Left lung (tissue), 10 donors: ENCODE measurements around the gene LDB3. TPM values are rescaled to one million over a fixed set of nuclear protein-coding genes. Genes with fewer than 3 reads are reported as not detected.

Source experiments
- ATAC-seq: fragments of 200-7000 bp; cut with Tn5 transposase; one replicate; pipeline ENCODE4 v1.9.1; 2020; ENCODE audit warnings: moderate library complexity
- DNase-seq, 4 donors: peaks; one replicate each; pipeline ENCODE4 v3.0.0-alpha.2; 2013 to 2020
- H3K27ac ChIP-seq, 2 donors: fragments of 200-600 bp; sonication (generic) in 1 of 2; one replicate each; pipeline versions ENCODE4 v1.5.0 to v1.8.0; 2020 to 2021
- H3K27me3 ChIP-seq, 2 donors: fragments of 200-600 bp; sonication (generic) in 1 of 2; one replicate each; pipeline versions ENCODE4 v1.5.0 to v1.8.0; 2020 to 2021
- H3K36me3 ChIP-seq, 2 donors: fragments of 200-600 bp; sonication (generic) in 1 of 2; one replicate each; pipeline versions ENCODE4 v1.5.0 to v1.8.0; 2020 to 2021
- H3K4me1 ChIP-seq, 2 donors: fragments of 200-600 bp; one replicate each; pipeline ENCODE4 v1.8.0; 2021
- H3K4me3 ChIP-seq, 2 donors: fragments of 200-600 bp; sonication (generic) in 1 of 2; one replicate each; pipeline versions ENCODE4 v1.5.0 to v1.8.0; 2020 to 2021; ENCODE audit warnings: mild to moderate bottlenecking in 1 of 2
- H3K9me3 ChIP-seq, 2 donors: fragments of 200-600 bp; sonication (generic) in 1 of 2; one replicate each; pipeline versions ENCODE4 v1.5.0 to v1.8.0; 2020 to 2021
- CTCF ChIP-seq, 2 donors: fragments of 200-600 bp; sonication (generic) in 1 of 2; IDR thresholded peaks; one replicate each; pipeline versions ENCODE4 v1.5.0 to v1.8.0; 2021; ENCODE audit warnings: antibody characterized with exemption in 2 of 2
- intact Hi-C, 2 donors: fragments of 100-400 bp; cut with DNase I; formaldehyde crosslinking; loops; one replicate each; pipeline versions ENCODE4 v1.11.2 to v1.14.2; 2022
- polyA plus RNA-seq, 6 donors: library from polyadenylated mRNA; unstranded; fragments of 120-200 nt; gene quantifications; one replicate each; pipeline ENCODE4 v1.2.1, GENCODE V29; 2013; ENCODE audit not compliant: insufficient read length in 6 of 6
- total RNA-seq, 2 donors: library from RNA; stranded (reverse); fragmentation: NEBNext Ultra II Directional; extraction: Animal tissue kit (Norgen Biotek cat#: 25700); gene quantifications; one replicate each; pipeline ENCODE4 v1.2.1, GENCODE V29; 2021
- donor health status: DM: no; HTN: yes; CAD: no.
- donor health status: DM: no; HTN: no; CAD: no.

The LDB3 gene
- total and polyA plus RNA-seq, 8 donors = 1.1 to 2.7 (median 1.3) TPM

GRCh38 chr10:86758189-86759072 lies 90.1 kb downstream of the LDB3 start:
- TF ChIP-seq CTCF (IDR thresholded peaks at IDR 0.05) = no peak
- H3K4me3 ChIP-seq = peak overlapping the region; percentile 64 to 69
- peaks cover 14 to 15% of the 10 kb centered on the region in 2 donors for H3K4me1 ChIP-seq
- ATAC-seq (no peak), DNase-seq (peak in 1 of 4 donors; percentile 22)
- H3K27me3 ChIP-seq = peaks cover 19 to 96% of the 10 kb centered on the region in 2 donors
- no peaks in the 10 kb centered on the region for H3K9me3 ChIP-seq
- intact Hi-C loops = no loop called here
- H3K36me3 ChIP-seq = no peaks in the 10 kb centered on the region
- peak overlapping the region; percentile 81 to 94 for H3K27ac ChIP-seq

- H3K4me3 ChIP-seq = peak overlapping the region; percentile 64 to 69
- no peaks in the 10 kb centered on the region for H3K9me3 ChIP-seq
- H3K36me3 ChIP-seq = no peaks in the 10 kb centered on the region
- TF ChIP-seq CTCF (IDR thresholded peaks at IDR 0.05) = no peak
- ATAC-seq = no peak
- intact Hi-C loops = no loop called here
- no peak for DNase-seq
- peak overlapping the region in 1 of 2 donors; percentile 27 for H3K27ac ChIP-seq
- peaks cover 14 to 15% of the 10 kb centered on the region in 2 donors for H3K4me1 ChIP-seq
- H3K27me3 ChIP-seq = peaks cover 19 to 93% of the 10 kb centered on the region in 2 donors
Measured at GRCh38 chr10:86759073-86759672, 90.9 kb downstream of the LDB3 start.

GRCh38 chr10:86763404-86763803 lies 95.1 kb downstream of the LDB3 start:
- TF ChIP-seq CTCF (IDR thresholded peaks at IDR 0.05) = no peak
- intact Hi-C loops = no loop called here
- no peaks in the 10 kb centered on the region for H3K9me3 ChIP-seq
- no peak for ATAC-seq
- H3K4me1 ChIP-seq = peaks cover 6 to 7% of the 10 kb centered on the region in 2 donors
- DNase-seq = no peak
- H3K4me3 ChIP-seq = no peak overlapping the region
- H3K27ac ChIP-seq = no peak overlapping the region
- H3K27me3 ChIP-seq = peaks cover 16 to 75% of the 10 kb centered on the region in 2 donors
- H3K36me3 ChIP-seq = no peaks in the 10 kb centered on the region

- no peaks in the 10 kb centered on the region for H3K9me3 ChIP-seq
- ATAC-seq (peak; percentile 23), DNase-seq (no peak)
- H3K4me3 ChIP-seq = no peak overlapping the region
- intact Hi-C loops = no loop called here
- peaks cover 2 to 63% of the 10 kb centered on the region in 2 donors for H3K27me3 ChIP-seq
- no peaks in the 10 kb centered on the region for H3K36me3 ChIP-seq
- no peak for TF ChIP-seq CTCF (IDR thresholded peaks at IDR 0.05)
- H3K4me1 ChIP-seq = peaks cover 0 to 6% of the 10 kb centered on the region in 2 donors
- no peak overlapping the region for H3K27ac ChIP-seq
Measured at GRCh38 chr10:86765548-86765947, 97.2 kb downstream of the LDB3 start.

DNA sequence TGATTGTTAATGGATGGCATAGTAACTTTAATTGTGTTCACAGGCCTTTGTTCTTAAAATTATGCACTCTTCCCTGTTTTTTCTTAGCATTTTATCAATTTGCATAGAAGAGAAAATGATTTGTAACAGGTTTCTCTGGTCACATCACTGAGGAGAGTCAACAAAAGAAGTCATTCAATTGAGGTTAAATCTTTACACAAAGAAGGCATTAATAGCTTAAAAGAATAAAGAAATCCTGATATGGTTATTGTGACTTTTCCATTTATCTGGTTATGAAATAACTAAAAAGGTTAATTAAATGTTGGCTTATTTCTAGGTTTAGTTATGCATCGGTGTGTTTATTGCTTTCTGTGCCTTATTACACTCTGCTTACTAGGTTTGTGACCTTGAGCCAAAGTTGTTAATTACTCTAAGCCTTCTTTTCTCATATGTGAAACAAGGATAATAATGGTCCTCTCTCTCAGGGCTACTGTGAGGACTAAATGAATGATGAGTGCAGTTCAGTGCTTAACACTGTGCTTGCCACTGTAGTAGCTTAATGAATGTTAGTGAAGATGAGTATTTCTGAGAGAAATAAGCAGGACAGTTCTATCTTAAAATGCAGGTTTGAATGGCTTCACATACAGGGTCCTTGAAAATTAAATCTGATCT lies 100.2 kb downstream of the LDB3 start:
- ATAC-seq = no peak
- peaks cover 0 to 36% of the 10 kb centered on the region in 2 donors for H3K27me3 ChIP-seq
- H3K4me3 ChIP-seq = no peak overlapping the region
- DNase-seq = no peak
- H3K9me3 ChIP-seq = no peaks in the 10 kb centered on the region
- intact Hi-C loops = no loop called here
- no peak for TF ChIP-seq CTCF (IDR thresholded peaks at IDR 0.05)
- no peak overlapping the region for H3K27ac ChIP-seq
- H3K36me3 ChIP-seq = no peaks in the 10 kb centered on the region
- peaks cover 0 to 6% of the 10 kb centered on the region in 2 donors for H3K4me1 ChIP-seq
